Heart left ventricle (tissue), 13 donors: ENCODE data around the gene SERPINB6.

ENCODE experiments used
- POLR2A ChIP-seq, 2 donors: fragments of 450-650 bp; IDR thresholded peaks; one replicate each; pipeline ENCODE4 v1.6.1; 2017; ENCODE audit warnings: antibody characterized with exemption in 2 of 2, mild to moderate bottlenecking in 2 of 2, moderate library complexity in 2 of 2
- TF ChIP-seq, protein P1 (sequence below), 12 donors: fragments of 200-600 bp; sonication (generic) in 4 of 12; IDR thresholded peaks; one replicate each; pipeline versions ENCODE4 v1.5.0 to v1.8.0; 2018 to 2022; ENCODE audit warnings: antibody characterized with exemption in 12 of 12, mild to moderate bottlenecking in 5 of 12
- donor health status: ischemic (EF 13 %, LVEDD 7.1; RV severe dilation, severe dysfunction).
- donor health status: DM: no; HTN: yes; CAD: no.
- donor health status: DM: no; HTN: no; CAD: no.
- donor health status: ischemic (EF 25% LVEDD 6.9; RV normal size, moderate dysfunction).
- donor health status: ischemic (EF 25% LVEDD 5.7; RV mildly dilated, moderate dysfunction).
- donor health status: ischemic (EF 35%, LVEDD 5.7; RV mildly dilated, moderate dysfunction).
- donor health status: nonischemic (EF 11% LVEDD 7.7; RV severe dilation, severe dysfunction).
- donor health status: DM: yes; HTN: yes; CAD: no.
- donor health status: PGD.
- donor health status: ischemic (EF 29% LVEDD 5.4; RV normal size, mild dysfunction).
- donor health status: nonischemic (EF 23%, LVEDD 6.1; RV moderate dilation, normal function).

DNA sequence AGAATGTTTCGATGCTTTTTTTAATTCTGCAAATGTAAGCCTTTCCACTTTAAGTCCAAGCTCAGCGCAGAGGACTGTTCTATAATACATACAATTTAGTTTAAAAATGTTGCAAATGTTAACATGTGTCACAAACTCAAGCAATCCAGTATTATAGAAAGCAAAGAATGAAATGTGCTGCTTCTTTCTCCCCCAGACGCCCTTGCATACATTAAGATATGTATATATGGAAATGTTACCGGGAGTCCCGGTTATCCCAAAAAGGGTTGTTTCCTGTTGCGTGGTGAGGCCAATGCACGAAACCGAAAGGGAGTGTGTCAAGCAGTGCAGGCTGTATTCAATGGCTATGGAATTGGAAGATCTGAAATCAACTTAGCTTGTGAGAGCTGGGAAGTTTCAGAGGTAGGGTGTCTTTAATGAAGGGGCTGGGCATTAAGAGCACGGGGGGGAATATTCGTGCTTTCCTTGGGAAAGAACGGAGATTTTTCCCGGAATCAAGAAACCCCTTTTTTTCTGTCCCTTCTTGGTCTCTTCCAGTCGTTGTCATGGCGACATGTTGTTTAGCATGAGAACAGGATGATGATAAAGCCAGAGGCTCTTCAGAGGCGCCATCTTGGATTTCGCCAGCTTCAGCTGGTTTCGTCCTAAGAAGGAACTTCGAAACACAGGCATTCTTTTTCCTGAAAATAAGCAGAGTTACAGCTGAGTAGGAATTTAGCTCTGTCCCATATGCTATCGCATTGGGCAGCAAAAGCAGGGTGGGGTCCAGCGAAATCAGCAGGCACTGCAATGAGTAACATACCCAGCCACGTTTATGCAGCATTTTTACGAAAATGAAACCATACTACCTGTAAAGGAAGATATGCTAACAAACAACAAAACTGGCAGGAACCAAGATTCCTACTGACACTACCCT, 18.2 kb upstream of the SERPINB6 start:
- TF ChIP-seq, protein P1, sequence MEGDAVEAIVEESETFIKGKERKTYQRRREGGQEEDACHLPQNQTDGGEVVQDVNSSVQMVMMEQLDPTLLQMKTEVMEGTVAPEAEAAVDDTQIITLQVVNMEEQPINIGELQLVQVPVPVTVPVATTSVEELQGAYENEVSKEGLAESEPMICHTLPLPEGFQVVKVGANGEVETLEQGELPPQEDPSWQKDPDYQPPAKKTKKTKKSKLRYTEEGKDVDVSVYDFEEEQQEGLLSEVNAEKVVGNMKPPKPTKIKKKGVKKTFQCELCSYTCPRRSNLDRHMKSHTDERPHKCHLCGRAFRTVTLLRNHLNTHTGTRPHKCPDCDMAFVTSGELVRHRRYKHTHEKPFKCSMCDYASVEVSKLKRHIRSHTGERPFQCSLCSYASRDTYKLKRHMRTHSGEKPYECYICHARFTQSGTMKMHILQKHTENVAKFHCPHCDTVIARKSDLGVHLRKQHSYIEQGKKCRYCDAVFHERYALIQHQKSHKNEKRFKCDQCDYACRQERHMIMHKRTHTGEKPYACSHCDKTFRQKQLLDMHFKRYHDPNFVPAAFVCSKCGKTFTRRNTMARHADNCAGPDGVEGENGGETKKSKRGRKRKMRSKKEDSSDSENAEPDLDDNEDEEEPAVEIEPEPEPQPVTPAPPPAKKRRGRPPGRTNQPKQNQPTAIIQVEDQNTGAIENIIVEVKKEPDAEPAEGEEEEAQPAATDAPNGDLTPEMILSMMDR (IDR thresholded peaks at IDR 0.05), result peak in 1 of 12 donors; percentile 26
- TF ChIP-seq POLR2A (IDR thresholded peaks at IDR 0.05), result peak; percentile 33 to 41
